HepG2 (cell line): ENCODE results near the gene ENPP7. TPM values are rescaled to one million over a fixed set of nuclear protein-coding genes. Genes with fewer than 3 reads are reported as not detected.

Experiments used
- BORCS8-MEF2B ChIP-seq: sonication (generic); formaldehyde crosslinking; IDR thresholded peaks from 2 replicates; pipeline ENCODE4 v1.8.0; 2022; ENCODE audit warnings: mild to moderate bottlenecking, missing genetic modification reagents
- EP300 ChIP-seq, 3 experiments: sonication (generic) in 1 of 3; formaldehyde crosslinking in 1 of 3; IDR thresholded peaks; 2 replicates each; pipeline versions ENCODE4 v1.5.1 to v1.6.1; 2011 to 2020; ENCODE audit warnings: low read depth in 2 of 3, low read length in 2 of 3, borderline replicate concordance in 1 of 3, improper control_type of control experiment in 1 of 3, mild to moderate bottlenecking in 1 of 3, missing genetic modification reagents in 1 of 3, moderate library complexity in 1 of 3
- MAFF ChIP-seq: IDR thresholded peaks from 2 replicates; pipeline ENCODE4 v1.6.1; 2011; ENCODE audit warnings: low read depth, low read length, improper control_type of control experiment
- NONO ChIP-seq, 2 experiments: fragments of 450-650 bp in 1 of 2; sonication (generic) in 1 of 2; formaldehyde crosslinking in 1 of 2; IDR thresholded peaks in 1 of 2; conservative IDR thresholded peaks in 1 of 2; 2 replicates each; pipeline versions ENCODE4 v1.6.1 to v1.8.0; 2017 to 2022; ENCODE audit warnings: mild to moderate bottlenecking in 1 of 2, missing genetic modification reagents in 1 of 2, moderate library complexity in 1 of 2
- PHF5A ChIP-seq: IDR thresholded peaks from one replicate; pipeline ENCODE4 v1.6.1; 2018; ENCODE audit warnings: low read depth, missing genetic modification reagents; ENCODE audit not compliant: unreplicated experiment
- RARA ChIP-seq: IDR thresholded peaks from 2 replicates; pipeline ENCODE4 v1.6.1; 2016; ENCODE audit warnings: missing genetic modification reagents, missing compliant biosample characterization
- SMAD1 ChIP-seq: sonication (generic); formaldehyde crosslinking; IDR thresholded peaks from 2 replicates; pipeline ENCODE4 v1.4.0; 2020; ENCODE audit warnings: missing genetic modification reagents, low read depth, mild to moderate bottlenecking, borderline replicate concordance
- SRY ChIP-seq: sonication (generic); formaldehyde crosslinking; IDR thresholded peaks from 2 replicates; pipeline ENCODE4 v1.8.0; 2022; ENCODE audit warnings: mild to moderate bottlenecking, missing genetic modification reagents
- ZBTB20 ChIP-seq: sonication (generic); formaldehyde crosslinking; IDR thresholded peaks from 2 replicates; pipeline ENCODE4 v1.8.1; 2023; ENCODE audit warnings: missing genetic modification reagents, low read depth, mild to moderate bottlenecking, borderline replicate concordance
- ZC3H4 ChIP-seq: sonication (generic); formaldehyde crosslinking; IDR thresholded peaks from 2 replicates; pipeline ENCODE4 v1.4.0; 2020; ENCODE audit warnings: missing genetic modification reagents, borderline replicate concordance
- ZNF350 ChIP-seq: sonication (generic); formaldehyde crosslinking; IDR thresholded peaks from 2 replicates; pipeline ENCODE4 v1.4.0; 2020; ENCODE audit warnings: mild to moderate bottlenecking, low read depth, missing genetic modification reagents, borderline replicate concordance
- ZNF629 ChIP-seq: sonication (generic); formaldehyde crosslinking; conservative IDR thresholded peaks from 2 replicates; pipeline ENCODE4 v1.5.0; 2020; ENCODE audit warnings: missing genetic modification reagents
- ZSCAN12 ChIP-seq: sonication (generic); formaldehyde crosslinking; IDR thresholded peaks from 2 replicates; pipeline ENCODE4 v1.9.0; 2021; ENCODE audit warnings: mild to moderate bottlenecking, missing genetic modification reagents
- polyA plus RNA-seq, 8 experiments: library from polyadenylated mRNA; depleted of rRNA in 3 of 8; stranded (reverse) in 7 of 8; unstranded in 1 of 8; fragments of >200 nt; fragmentation: Illumina TruSeq in 4 of 8; extraction: Trizol in 4 of 8; gene quantifications; 2 replicates each; pipeline versions ENCODE4 v1.2.1 to v1.2.3, GENCODE V29; 2011 to 2016; ENCODE audit warnings: low read depth in 4 of 8, missing spikeins in 1 of 8, mixed read lengths in 1 of 8; ENCODE audit not compliant: insufficient read depth in 1 of 8
- total RNA-seq, 5 experiments: library from RNA; depleted of rRNA; stranded (reverse); fragments of >200 nt; fragmentation: Illumina TruSeq; extraction: Trizol; gene quantifications; 2 replicates each; pipeline ENCODE4 v1.2.3, GENCODE V29; 2016; ENCODE audit warnings: low read depth in 1 of 5
- TF ChIP-seq, protein P1 (sequence below): sonication (generic); formaldehyde crosslinking; IDR thresholded peaks from 2 replicates; pipeline ENCODE4 v1.5.1; 2020; ENCODE audit warnings: mild to moderate bottlenecking, moderate library complexity, missing genetic modification reagents
- TF ChIP-seq, protein P2 (sequence below): sonication (generic); formaldehyde crosslinking; IDR thresholded peaks from 2 replicates; pipeline ENCODE4 v1.4.0; 2020; ENCODE audit warnings: missing genetic modification reagents, mild to moderate bottlenecking, borderline replicate concordance
- TF ChIP-seq, protein P3 (sequence below): sonication (generic); formaldehyde crosslinking; IDR thresholded peaks from 2 replicates; pipeline ENCODE4 v1.4.0; 2020; ENCODE audit warnings: missing genetic modification reagents
- TF ChIP-seq, protein P4 (sequence below): IDR thresholded peaks from 2 replicates; pipeline ENCODE4 v1.6.1; 2012; ENCODE audit warnings: low read length, improper control_type of control experiment

ENPP7 gene
- total and polyA plus RNA-seq, 2 of the 13 experiments (the other 11 are each of a cell fraction or from before 2014, with no cell fraction given) = 1.1 to 2.2 TPM

DNA sequence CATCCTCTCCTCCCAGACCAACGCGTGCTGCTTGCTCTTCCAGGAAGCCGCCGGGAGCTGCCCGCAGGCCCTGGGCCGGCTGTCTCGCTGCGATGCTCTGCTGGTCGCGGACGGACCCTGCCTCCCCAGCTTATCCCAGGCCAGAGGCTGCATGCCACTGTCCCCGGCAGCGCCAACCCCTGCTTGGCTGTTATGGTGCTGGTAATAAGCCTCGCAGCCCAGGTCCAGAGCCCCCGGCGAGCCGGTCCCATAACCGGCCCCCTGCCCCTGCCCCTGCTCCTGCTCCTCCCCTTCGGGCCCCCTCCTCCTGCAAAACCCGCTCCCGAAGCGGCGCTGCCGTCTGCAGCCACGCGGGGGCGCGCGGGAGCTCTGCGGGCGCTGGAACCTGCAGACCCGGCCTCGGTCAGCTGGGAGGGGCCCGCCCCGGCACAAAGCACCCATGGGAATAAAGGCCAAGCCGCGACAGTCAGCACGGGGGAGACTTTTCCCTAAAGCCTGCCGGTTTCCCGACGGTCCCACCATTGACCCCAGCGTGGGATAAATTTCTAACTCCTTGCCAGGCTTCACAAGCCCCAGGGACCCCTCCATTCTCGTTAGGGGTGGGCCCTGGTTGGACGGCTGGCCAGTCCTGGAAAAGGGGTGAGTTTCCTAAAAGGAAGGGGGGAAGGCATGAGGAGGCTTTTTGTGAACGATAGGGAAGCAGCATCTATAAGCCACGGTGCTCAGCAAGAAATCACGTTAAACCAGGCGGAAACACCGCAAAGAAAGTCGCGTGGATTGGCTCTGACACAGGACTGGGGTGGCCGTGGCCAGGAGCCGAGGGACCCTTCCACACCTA is 11.2 kb downstream of the ENPP7 start (continued):
- TF ChIP-seq, protein P1, sequence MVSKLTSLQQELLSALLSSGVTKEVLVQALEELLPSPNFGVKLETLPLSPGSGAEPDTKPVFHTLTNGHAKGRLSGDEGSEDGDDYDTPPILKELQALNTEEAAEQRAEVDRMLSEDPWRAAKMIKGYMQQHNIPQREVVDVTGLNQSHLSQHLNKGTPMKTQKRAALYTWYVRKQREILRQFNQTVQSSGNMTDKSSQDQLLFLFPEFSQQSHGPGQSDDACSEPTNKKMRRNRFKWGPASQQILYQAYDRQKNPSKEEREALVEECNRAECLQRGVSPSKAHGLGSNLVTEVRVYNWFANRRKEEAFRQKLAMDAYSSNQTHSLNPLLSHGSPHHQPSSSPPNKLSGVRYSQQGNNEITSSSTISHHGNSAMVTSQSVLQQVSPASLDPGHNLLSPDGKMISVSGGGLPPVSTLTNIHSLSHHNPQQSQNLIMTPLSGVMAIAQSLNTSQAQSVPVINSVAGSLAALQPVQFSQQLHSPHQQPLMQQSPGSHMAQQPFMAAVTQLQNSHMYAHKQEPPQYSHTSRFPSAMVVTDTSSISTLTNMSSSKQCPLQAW (CRISPR knock-in tag) = peak; percentile 82
- TF ChIP-seq NONO (IDR thresholded peaks at IDR 0.05) (no peak), NONO (CRISPR knock-in tag; conservative IDR thresholded peaks at IDR 0.05) (peak; percentile 94), EP300 (IDR thresholded peaks at IDR 0.05; ENCODE audit: low read depth in 2 of 2, low read length in 2 of 2) (peak in 1 of 2 experiments; percentile 30; a peak in 1 of 4 replicates), EP300 (CRISPR knock-in tag; IDR thresholded peaks at IDR 0.05; ENCODE audit: borderline replicate concordance) (no peak), BORCS8-MEF2B (peak; percentile 89; the same call in 1 of the 2 replicates), SRY (CRISPR knock-in tag) (0 out of 2 replicates have a peak, but pooled peaks have one; percentile 9), ZSCAN12 (peak; percentile 94), PHF5A (CRISPR knock-in tag) (peak; percentile 70), MAFF (no peak), ZNF350 (CRISPR knock-in tag) (peak; percentile 71), ZBTB20 (CRISPR knock-in tag) (peak; percentile 30; the same call in 1 of the 2 replicates), SMAD1 (no peak), ZNF629 (CRISPR knock-in tag) (peak; percentile 51; the same call in 1 of the 2 replicates), ZC3H4 (CRISPR knock-in tag) (0 out of 2 replicates have a peak, but pooled peaks have one; percentile 0), RARA (CRISPR knock-in tag) (no peak)
- TF ChIP-seq, protein P2, sequence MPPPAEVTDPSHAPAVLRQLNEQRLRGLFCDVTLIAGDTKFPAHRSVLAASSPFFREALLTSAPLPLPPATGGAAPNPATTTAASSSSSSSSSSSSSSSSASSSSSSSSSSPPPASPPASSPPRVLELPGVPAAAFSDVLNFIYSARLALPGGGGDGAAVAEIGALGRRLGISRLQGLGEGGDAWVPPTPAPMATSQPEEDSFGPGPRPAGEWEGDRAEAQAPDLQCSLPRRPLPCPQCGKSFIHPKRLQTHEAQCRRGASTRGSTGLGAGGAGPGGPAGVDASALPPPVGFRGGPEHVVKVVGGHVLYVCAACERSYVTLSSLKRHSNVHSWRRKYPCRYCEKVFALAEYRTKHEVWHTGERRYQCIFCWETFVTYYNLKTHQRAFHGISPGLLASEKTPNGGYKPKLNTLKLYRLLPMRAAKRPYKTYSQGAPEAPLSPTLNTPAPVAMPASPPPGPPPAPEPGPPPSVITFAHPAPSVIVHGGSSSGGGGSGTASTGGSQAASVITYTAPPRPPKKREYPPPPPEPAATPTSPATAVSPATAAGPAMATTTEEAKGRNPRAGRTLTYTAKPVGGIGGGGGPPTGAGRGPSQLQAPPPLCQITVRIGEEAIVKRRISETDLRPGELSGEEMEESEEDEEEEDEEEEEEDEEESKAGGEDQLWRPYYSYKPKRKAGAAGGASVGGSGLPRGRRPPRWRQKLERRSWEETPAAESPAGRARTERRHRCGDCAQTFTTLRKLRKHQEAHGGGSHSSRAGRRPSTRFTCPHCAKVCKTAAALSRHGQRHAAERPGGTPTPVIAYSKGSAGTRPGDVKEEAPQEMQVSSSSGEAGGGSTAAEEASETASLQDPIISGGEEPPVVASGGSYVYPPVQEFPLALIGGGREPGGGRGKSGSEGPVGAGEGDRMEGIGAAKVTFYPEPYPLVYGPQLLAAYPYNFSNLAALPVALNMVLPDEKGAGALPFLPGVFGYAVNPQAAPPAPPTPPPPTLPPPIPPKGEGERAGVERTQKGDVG = 0 out of 2 replicates have a peak, but pooled peaks have one; percentile 69
- TF ChIP-seq, protein P3, sequence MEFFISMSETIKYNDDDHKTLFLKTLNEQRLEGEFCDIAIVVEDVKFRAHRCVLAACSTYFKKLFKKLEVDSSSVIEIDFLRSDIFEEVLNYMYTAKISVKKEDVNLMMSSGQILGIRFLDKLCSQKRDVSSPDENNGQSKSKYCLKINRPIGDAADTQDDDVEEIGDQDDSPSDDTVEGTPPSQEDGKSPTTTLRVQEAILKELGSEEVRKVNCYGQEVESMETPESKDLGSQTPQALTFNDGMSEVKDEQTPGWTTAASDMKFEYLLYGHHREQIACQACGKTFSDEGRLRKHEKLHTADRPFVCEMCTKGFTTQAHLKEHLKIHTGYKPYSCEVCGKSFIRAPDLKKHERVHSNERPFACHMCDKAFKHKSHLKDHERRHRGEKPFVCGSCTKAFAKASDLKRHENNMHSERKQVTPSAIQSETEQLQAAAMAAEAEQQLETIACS = 0 out of 2 replicates have a peak, but pooled peaks have one; percentile 46
- TF ChIP-seq, protein P4, sequence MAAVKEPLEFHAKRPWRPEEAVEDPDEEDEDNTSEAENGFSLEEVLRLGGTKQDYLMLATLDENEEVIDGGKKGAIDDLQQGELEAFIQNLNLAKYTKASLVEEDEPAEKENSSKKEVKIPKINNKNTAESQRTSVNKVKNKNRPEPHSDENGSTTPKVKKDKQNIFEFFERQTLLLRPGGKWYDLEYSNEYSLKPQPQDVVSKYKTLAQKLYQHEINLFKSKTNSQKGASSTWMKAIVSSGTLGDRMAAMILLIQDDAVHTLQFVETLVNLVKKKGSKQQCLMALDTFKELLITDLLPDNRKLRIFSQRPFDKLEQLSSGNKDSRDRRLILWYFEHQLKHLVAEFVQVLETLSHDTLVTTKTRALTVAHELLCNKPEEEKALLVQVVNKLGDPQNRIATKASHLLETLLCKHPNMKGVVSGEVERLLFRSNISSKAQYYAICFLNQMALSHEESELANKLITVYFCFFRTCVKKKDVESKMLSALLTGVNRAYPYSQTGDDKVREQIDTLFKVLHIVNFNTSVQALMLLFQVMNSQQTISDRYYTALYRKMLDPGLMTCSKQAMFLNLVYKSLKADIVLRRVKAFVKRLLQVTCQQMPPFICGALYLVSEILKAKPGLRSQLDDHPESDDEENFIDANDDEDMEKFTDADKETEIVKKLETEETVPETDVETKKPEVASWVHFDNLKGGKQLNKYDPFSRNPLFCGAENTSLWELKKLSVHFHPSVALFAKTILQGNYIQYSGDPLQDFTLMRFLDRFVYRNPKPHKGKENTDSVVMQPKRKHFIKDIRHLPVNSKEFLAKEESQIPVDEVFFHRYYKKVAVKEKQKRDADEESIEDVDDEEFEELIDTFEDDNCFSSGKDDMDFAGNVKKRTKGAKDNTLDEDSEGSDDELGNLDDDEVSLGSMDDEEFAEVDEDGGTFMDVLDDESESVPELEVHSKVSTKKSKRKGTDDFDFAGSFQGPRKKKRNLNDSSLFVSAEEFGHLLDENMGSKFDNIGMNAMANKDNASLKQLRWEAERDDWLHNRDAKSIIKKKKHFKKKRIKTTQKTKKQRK = no peak
